HG02938 (cell line): ENCODE data around the gene TMEM190.
"Not testable (repeated sequence)": the region's sequence is repeated elsewhere in the genome, so short reads cannot be mapped to it uniquely, and the experiment has no call there.

Experiments used
- ATAC-seq: cut with Tn5 transposase; IDR thresholded peaks from one replicate; pipeline ENCODE4 v1.9.1; 2021; ENCODE audit warnings: mild to moderate bottlenecking, moderate library complexity; ENCODE audit not compliant: unreplicated experiment

The TMEM190 gene

DNA sequence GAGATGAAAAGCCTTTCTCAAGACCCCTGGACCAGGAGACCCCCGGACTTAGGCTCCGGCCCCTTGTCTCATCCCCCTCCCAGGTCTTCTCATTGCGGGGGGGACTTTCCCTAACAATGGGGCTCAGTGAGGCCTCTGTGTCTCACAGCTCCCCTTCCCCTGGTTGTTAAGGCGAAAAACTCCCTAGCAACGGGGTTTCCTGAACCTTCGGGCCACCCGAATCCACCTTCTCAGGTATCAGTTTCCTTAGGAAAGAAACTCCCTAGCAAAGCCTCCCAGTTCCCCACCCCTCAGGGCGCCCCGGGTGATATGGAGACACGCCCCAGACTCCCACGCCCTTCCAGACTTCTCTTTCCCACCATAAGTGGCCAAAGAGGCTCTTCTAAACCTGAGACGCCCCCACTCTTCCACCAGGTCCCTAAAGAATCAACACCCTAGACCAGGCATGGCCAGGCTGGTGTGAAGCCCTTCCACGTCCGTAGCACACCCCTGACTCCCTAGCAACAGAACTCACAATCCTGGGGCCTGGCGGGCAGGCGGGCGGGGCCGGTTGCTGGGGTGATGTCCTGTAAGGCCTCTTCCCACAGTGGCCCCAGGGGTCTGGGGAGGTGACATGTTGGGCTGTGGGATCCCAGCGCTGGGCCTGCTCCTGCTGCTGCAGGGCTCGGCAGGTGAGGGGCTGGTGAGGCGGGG is at the start of gene TMEM190:
Gene TMEM190 (plus strand): TSS at position 586 of the 693 bp plus-strand sequence. CDS start 28 bp downstream, at position 614.
- no peak for ATAC-seq

DNA sequence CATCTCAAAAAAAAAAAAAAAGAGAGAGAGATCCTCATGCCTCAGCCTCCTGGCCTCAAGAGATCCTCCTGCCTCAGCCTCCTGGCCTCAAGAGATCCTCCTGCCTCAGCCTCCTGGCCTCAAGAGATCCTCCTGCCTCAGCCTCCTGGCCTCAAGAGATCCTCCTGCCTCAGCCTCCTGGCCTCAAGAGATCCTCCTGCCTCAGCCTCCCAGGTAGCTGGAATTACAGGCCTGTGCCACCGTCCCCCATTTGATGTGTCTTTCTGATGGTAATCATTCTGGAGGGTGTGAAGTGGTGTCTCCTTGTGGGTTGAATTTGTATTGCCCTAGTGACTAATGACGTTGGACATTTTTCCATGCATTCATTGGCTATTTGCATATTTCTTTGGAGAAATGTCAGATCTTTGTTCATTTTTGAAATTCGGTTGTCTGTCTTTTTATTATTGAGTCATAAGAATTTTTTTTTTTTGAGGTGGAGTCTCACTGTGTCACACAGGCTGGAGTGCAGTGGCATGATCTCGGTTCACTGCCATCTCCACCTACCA is 47.8 kb upstream of the TMEM190 start:
- ATAC-seq: not testable (repeated sequence)

DNA sequence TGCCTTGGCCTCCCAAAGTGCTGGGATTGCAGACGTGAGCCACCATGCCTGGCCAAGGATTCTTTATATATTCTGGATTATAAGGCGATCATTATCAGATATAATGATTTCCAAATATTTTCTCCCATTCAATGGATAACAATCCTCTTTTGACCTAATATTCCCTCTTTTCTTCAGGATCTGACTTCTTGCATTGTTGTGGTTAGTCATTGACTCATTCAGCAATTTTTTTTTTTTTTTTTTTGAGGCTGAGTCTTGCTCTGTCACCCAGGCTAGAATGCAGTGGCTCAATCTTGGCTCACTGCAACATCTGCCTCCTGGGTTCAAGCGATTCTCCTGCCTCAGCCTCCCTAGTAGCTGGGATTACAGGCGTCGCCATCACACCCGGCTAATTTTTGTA is 46.8 kb upstream of the TMEM190 start:
- ATAC-seq: not testable (repeated sequence)

DNA sequence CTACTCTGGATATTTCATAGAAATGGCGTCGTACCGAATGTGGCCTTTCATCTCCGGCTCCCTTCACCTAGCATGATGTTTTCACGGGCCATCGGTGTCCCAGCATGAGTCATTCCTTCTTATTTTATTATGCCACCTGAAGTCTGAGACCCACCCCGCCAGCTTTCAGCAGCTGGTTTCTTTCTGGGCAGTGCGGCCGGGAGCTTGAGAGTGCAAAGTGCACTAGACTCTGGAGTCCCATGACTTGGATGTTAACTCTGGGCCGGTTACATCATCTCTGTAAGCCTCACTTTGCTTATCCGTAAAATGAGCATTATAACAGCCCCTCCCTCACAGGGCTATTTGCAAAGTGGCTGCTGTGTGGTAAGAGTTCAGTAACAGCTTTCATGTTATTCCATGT is 42.8 kb upstream of the TMEM190 start:
- no peak for ATAC-seq

DNA sequence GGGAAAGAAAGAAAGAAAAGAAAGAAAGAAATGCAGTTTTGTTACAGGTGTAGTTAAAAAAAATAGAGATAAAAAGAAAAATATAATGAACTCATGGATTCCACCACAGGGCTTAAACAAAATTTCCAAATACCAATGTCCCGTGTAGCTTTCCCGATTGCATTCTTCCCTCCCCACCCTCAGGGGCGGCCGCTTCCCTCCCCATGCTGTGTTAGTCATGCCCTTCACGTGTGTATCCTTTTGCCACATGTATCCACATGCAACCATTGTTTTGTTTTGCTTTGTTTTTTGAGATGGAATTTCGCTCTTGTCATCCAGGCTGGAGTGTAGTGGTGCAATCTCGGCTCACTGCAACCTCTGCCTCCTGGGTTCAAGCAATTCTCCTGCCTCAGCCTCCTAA is 40.5 kb upstream of the TMEM190 start:
- ATAC-seq: no peak

GRCh38 chr19:55339105-55339888 is 37.3 kb upstream of the TMEM190 start, which contains the start of gene KMT5C:
KMT5C (plus strand) TSS chr19:55339876; CDS start chr19:55341937, 2,061 bp downstream.
- ATAC-seq: peak; percentile 76

DNA sequence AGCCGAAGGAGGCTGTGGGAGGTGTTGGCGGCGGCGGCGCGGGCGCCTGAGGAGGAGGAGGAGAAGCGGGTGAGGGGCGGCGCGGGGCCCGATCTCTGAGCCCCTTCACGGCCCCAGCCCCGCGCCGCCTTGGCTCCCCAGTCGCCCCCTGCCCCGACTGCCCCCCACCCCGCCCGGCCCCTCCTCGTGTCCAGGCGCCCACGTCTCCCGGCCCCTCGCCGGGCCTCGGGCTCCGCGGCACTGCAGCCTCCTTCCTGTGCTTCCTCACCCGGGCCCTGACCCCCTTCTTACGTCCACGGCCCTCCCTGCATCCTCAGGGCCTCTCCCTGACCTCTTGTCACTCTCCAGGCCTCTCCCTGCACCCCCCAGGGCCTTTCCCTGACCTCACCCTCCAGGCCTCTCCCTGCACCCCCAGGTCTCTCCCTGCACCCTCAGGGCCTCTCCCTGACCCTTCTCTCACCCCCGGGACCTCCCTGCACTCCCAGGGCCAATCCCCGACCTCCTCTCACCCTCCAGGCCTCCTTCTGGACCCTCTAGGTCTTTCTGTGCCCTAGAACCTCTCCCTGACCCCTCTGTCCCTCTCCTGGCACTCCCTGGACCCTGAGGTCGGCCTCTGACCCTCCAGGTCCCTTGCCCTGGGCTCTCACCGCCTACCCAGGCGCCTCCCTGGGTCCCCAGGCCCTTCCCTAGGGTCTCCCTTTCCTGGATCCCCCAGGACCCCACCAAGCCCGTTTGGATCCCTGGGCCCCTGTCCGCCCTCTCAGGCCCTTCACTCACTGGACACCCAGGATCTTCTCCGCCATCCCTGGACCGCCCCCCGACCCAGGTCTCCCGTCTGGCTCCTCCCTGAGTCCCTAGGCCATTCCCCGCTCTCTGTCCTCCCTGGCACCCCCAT is 36.5 kb upstream of the TMEM190 start:
- ATAC-seq: no peak

GRCh38 chr19:55340784-55341147 is 35.9 kb upstream of the TMEM190 start:
- no peak for ATAC-seq

DNA sequence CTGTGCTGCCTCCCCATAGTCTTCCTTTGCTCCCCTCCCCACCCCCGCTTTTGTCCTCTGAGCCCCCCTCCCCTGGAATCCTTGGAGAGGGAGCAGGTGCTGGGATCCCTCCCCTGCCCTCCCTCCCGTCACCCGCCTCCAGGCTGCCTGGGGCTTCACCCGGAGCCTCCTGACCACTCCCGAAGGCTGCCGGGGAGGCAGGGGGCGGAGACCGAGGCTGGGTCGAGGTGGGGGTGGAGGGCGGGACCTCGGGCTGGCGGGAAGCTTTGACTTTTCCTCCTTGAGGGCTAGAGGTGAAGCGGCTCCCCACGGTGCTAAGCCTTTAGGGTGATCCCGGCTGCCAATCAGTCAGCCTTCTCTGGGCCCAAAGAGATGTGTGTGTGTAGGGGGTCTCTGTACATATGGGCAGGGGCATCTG is 35.4 kb upstream of the TMEM190 start:
- no peak for ATAC-seq

DNA sequence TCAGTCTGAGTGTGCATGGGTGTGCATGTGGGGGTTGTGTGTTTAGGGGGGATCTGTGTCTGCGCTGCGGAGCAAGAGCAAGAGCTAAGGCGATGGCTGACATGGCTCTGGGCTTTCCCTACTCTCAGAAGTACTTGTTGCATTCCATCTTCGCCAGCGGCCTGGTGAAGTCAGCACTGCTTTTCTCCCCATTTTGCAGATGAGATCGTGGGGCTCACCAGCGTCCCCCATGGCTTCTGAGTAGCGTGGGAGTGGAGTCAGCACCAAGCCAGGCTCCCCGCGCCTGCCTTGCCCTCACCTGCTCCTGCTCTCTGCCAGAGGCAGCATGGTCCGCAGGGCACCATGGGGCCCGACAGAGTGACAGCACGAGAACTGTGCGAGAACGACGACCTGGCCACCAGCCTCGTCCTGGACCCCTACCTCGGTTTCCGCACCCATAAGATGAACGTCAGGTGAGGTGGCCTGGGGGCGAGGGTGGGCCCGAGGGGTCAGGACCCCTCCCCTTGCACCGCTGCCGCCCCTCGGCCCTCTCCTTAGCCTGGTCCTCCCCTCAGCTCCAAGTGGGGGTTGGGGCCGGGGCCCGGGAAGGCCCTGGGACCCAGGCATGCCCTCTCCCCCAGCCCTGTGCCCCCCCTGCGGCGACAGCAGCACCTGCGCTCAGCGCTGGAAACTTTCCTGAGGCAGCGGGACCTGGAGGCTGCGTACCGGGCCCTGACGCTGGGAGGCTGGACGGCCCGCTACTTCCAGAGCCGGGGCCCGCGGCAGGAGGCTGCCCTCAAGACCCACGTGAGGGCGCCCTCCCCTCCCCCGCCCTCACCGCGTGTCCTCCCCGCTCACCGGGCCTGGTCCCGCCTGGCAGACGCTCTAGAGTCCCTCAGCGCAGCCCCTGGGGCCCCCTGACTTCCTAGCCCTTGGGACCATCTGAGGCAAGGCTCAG is 34.8 kb upstream of the TMEM190 start:
- no peak for ATAC-seq

DNA sequence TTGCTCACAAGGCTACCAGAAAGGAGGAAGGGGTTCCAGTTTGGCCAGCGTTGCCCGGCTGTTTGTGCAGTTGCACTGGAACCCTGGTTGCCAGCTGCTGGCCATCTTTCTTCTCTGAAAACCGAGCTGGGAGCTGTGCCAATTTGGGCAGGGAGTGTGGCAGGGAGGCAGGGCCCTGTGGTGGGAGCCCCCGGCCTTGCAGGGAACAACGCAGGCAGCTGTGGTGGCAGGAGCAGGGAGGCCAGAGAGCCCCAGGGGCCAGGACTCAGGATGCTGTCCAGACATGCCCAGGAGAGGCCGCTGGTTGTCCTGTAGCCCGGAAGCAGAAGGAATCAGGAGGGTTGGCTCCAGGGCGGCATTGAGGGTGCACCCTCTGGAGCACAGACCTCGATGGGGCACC is 32.2 kb upstream of the TMEM190 start:
- no peak for ATAC-seq

DNA sequence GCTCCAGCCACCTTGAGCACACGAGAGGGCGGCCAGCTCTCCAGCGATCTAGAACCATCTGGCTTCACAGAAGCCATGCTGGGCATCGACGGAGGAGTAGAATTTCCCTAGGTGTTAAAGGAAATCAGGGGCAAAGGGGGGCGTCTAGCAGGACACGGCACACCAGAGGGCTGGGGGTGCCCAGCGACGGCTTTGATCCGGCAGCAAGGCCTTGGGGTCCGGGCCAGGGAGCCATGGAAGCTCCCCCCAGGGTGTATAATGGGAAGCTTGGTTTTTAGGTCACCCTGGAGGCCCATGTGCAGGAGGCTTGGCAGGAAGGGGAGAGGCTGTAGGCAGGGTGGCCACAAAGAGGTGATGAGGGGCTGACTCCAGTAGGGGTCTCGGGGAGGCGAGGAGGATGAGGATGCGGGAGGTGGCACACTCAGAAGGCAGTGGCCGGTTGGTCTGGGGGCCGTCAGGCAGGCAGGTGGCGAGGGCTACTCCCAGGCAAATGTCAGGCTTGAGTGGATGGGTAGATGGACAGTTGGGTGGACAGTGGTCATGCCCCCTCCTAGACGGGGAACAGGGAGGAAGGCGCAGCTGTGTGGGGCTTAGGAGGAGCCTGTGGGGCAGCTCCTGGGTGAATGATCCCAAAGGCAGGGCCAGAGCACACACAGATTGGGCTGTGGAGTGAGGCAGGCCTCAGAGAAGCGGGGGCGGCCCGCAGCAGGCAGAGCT is 31.4 kb upstream of the TMEM190 start:
- no peak for ATAC-seq

DNA sequence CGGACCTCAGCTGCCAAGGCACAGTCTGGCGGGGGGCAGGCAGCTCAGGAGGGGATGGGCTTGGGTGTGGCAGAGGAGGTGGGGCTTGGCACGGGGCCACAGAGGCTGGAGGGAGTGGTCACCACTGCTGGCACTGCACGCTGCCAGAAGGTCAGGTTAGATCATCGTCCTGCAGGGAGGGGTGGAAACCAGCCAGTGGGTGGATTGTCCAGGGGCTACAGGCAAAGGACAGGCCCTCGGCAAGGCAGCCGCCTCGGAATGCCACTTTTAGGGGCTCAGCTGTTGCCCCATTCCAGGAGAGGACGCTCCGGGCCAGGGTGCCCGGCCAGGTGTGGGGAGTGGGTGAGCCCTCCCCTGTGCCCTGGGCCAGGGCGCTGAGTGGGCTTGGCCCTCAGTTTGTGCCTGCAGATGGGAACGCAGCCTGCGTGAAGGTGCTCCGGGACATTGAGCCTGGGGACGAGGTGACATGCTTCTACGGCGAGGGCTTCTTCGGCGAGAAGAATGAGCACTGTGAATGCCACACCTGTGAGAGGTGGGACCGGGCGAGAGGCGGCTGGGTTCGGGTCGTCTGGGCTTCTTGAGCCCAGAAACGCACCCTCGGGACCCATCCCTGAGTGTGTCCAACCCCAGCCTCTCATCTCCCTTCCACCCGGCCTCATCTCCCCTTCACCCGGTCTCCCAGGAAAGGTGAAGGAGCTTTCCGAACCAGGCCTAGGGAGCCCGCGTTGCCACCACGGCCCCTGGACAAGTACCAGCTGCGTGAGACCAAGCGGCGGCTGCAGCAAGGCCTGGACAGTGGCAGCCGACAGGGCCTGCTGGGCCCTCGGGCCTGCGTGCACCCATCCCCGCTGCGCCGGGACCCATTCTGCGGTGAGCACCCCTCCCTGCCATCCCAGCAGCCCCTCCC is 30.6 kb upstream of the TMEM190 start:
- no peak for ATAC-seq

DNA sequence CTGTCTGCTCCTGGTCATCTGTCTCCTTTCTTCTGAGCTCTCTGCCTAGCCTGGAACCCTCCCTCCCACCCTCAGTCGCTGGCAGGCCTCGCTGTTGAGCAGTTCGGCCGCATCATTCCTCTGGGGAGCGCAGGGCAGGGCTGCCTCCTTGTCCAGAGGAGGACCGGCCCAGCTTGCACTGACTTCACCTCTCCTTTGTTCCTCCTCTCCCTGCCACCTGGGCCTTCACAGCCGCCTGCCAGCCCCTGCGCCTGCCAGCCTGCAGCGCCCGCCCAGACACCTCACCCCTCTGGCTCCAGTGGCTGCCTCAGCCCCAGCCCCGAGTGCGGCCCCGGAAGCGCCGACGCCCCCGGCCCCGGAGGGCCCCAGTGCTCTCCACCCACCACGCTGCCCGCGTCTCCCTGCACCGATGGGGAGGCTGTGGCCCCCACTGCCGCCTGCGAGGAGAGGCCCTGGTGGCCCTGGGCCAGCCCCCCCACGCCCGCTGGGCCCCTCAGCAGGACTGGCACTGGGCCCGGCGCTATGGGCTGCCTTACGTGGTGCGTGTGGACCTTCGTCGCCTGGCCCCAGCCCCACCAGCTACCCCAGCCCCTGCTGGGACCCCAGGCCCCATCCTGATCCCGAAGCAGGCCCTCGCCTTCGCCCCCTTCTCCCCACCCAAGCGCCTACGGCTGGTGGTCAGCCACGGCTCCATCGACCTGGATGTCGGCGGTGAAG is 29.7 kb upstream of the TMEM190 start:
- no peak for ATAC-seq

- ATAC-seq: no peak
These were observed 29.1 kb upstream of the TMEM190 start for GRCh38 chr19:55347442-55348009.

DNA sequence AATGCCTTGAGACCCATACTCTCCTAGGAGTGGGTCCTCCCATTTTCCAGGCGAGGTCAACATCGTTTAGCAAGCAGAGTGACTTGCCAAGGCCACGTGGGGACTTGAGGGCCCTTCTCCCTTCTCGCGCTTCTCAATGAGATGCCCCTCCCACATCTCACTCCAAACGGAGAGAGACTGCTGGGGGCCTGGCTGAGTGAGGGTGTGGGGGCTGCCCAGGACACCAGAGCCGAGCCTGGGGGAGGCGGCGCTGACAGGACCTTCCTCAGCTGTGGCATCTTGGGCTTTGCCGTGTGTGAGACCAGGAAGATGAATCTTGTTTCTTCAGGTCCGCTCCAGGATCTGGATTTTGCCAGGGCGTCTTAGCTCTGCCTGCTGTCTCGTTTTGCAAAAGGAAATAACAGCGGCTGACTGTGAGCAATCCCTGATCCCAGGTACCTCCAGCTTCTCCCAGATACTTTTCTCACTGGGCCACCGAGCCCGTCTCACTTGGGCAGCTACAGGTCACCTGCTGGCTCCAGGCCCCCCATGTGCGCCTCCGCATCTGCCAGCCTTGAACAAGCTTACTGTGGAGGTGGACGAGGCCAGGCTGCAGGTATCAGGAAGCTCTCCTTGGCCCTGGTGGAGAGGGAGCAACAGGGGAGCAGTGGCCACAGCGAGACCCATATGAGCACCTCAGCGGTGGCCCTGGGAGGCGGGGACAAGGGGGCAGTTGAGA is 28.1 kb upstream of the TMEM190 start:
- no peak for ATAC-seq
